ENCODE measurements around the gene RBKS.
A peak's percentile ranks its signal among the peaks of the same experiment; 100 is the strongest.

Gene RBKS

DNA sequence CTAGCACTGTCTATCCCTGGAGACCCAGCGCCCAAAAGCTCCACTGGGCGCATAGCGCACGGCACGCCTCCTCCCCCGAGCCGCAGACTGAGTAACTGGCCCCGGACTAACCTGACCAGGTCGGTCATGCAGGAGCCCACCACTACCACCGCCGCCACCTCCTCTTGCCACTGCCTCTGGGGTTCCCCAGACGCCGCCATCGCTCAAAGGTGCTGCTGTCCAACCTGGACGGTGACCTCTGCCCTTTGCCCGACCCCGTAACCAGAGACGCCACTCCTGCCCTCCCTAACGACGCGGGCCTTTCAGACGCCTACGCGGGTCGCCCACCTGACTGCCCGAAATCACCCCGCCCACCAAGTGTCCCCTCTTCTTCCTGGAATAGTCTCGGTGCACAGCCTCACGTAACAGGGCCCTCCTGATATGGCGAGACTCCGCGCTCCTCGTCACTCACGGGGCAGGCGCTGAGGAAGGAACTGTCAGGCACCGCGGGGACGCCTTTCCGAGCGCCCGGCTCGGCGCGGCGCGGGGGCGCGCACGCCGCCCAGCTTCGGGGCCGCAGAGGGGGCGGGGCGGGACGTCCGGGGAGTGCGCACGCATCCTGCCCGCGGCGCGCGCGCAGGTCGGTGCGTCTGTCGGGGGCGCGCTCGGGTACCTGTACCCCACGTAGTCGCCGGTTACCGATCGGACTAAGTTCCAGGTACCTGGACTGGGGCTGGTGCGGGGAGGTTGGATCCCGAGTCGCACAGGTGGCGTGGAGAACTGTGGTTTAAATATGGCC, at the start of gene RBKS, which contains the start of gene BABAM2:
TSS of gene RBKS (minus strand) at position 242 of the 778 bp plus-strand sequence. CDS start at position 200, 42 bp downstream.
TSS of gene BABAM2 (plus strand) at position 584 of the 778 bp plus-strand sequence. CDS start 3,828 bp downstream, outside the sequence.
- ATAC-seq (peak; percentile 89), DNase-seq (peak; percentile 90 to 94)
- Mint-ChIP-seq H3K27me3 (no peaks in the 10 kb centered on the region), H3K4me1 (peaks cover 65% of the 10 kb centered on the region), H3K4me3 (peak within 1 kb of the TSS; percentile 89 to 96), H3K27ac (peak within 1 kb of the TSS; percentile 99 to 100), H3K9me3 (no peaks in the 10 kb centered on the region)

DNA sequence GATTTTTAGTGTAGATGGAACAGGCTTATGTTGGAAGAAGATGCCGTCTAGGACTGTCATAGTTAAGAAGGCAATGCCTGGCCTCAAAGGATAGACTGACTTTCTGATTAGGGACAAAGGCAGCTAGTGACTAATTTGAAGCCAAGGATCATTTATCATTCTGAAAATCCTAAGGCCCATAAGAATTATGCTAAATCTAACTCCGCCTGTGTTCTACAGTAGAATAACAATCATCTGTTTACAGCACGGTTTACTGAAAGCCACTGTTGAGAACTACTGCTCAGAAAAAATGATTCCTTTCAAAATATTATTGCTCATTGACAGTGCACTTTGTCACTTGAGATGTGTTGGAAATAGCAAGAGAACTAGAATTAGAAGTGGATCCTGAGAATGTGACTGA, 44.8 kb upstream of the RBKS start:
- H3K4me1 Mint-ChIP-seq: peaks cover 19% of the 10 kb centered on the region
- DNase-seq (no peak), ATAC-seq (no peak)
- H3K27me3 Mint-ChIP-seq: no peaks in the 10 kb centered on the region
- no peaks in the 10 kb centered on the region for H3K9me3 Mint-ChIP-seq
- H3K4me3 Mint-ChIP-seq: no peak overlapping the region
- no peak overlapping the region for H3K27ac Mint-ChIP-seq

DNA sequence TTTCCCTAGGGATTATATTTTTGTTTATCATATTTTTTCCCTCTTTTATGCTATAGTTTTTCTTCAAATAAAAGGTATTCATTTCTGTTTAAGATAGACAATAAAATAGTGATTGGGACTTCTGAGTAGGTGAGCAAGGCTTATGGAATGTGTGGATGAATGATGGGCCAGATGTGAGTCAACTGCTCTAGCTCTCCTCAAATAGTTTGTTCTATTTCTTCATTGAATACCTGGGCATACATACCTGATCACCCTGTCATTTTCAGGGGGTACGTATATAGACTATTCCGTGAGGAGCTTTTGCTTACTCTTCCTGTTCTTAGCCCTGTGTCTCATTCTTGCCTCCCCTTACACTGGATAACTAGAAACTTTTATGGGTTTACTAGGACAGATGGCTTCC, 42.2 kb upstream of the RBKS start:
- Mint-ChIP-seq H3K9me3 (no peaks in the 10 kb centered on the region), H3K4me3 (no peak overlapping the region), H3K4me1 (peaks cover 12% of the 10 kb centered on the region), H3K27ac (no peak overlapping the region), H3K27me3 (no peaks in the 10 kb centered on the region)
- no peak for ATAC-seq
- no peak for DNase-seq

DNA sequence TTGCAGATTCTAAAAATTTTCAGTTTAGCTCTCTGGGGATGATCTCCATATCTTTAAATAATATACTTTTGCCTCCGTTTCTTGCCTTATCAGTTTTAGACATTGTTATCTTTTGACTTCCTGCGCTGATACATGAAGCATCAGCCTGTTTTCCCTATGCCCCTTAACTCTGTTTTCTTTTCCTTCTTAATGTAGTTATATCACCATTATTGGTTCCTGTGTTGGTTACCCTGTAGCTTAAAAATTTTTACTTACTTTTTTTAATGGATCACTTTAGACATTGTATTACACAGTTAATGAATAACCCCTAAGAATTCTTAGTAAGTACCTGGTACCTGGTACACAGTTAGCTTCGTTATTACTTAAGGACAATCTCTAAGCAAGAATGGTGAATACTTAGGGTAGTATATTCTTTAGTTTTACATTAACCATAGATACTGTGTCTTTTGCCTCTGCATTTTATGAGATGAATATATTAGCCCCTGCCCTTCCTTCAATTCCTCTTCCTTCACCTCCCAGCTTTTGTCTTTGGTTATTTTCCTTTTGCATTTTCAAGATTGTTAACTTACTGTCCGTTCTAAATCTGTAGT, 41.3 kb upstream of the RBKS start:
- no peak for DNase-seq
- no peaks in the 10 kb centered on the region for H3K27me3 Mint-ChIP-seq
- H3K4me1 Mint-ChIP-seq: peaks cover 10% of the 10 kb centered on the region
- ATAC-seq: no peak
- no peak overlapping the region for H3K27ac Mint-ChIP-seq
- no peak overlapping the region for H3K4me3 Mint-ChIP-seq
- no peaks in the 10 kb centered on the region for H3K9me3 Mint-ChIP-seq

DNA sequence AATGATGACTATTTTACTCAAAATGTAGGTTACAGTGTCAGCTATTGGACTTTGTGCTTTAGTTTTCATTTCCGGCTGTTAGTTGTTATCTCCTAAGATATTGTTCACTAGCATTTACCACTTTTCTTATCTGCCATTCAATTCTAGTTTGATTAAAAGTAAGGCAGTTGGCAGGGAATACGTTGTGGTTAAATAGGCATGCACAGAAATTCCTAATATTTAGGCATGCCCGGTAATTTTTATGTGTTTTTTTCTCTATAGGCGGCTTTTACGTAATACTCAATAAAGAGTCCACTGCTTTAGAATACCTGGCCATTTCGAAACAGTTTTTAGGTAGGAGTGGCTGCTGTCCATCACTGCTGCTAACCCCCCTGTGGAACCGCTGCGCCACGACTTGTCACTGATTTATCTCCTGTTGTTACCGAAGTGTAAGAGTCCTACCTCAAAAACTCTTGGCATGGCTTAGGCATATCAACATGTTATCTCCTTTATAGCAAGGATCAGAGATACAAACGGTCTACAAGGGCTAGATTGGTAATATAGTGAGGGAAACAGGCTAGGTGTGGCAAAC, 39.8 kb upstream of the RBKS start:
- DNase-seq (no peak), ATAC-seq (no peak)
- no peaks in the 10 kb centered on the region for H3K9me3 Mint-ChIP-seq
- H3K4me3 Mint-ChIP-seq: no peak overlapping the region
- H3K27ac Mint-ChIP-seq: no peak overlapping the region
- peaks cover 25% of the 10 kb centered on the region for H3K4me1 Mint-ChIP-seq
- no peaks in the 10 kb centered on the region for H3K27me3 Mint-ChIP-seq

DNA sequence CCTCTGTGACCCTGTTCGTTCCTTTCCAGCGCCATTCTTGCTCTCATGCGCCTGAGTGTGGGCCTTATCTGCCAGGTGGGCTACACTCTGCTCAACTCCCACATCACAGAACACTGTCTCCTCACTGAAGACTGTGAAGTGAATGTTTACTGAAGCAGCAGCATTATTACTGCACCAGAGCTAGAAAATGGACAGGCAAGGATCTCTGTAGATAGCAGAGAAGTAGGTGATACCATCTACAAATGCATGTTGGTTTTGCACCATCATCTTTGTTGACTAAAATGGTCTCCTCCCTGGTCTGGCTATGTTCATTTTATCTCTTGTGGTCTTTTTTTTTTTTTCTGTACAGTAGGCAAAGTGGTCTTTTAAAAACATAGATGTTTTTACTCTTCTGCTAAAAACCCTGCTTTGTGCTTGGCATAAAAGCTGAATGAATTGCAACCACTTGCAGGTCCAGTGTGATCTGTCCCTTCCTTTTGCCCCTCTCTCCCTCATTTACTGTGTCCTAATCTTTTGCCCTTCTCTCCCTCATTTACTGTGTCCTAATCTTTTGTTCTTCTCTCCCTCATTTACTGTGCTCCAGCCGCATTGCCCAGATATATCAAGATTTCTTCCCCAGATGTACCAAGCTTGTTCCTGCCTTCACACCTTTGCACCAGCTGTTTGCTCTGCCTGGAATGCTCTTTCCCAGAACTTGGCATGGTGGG, 35.7 kb upstream of the RBKS start:
- no peak for DNase-seq
- Mint-ChIP-seq H3K9me3 (no peaks in the 10 kb centered on the region), H3K27me3 (no peaks in the 10 kb centered on the region), H3K4me3 (no peak overlapping the region), H3K4me1 (peaks cover 18% of the 10 kb centered on the region), H3K27ac (peak overlapping the region in 1 of 2 donors; percentile 1)
- ATAC-seq: no peak

DNA sequence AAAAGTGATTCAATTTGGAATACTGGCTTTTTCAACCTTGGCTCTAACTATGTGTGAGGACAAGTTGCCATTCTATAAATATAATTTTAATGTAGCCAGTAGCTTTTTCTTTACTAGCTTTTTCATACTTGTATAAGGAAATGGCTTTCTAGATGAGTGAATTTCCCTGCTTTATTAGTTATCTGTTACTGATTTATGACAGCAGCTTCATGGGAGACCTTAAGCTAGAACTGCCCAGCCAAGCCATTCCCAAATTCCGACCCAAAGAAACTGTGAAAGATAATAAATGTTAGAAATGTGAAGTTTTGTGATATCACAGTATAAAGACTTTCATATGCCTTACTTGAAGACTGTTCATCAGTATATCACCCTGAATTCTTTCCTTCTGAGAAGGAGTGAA, 32.7 kb upstream of the RBKS start:
- no peak for ATAC-seq
- Mint-ChIP-seq H3K9me3 (no peaks in the 10 kb centered on the region), H3K4me1 (peaks cover 38% of the 10 kb centered on the region), H3K27me3 (no peaks in the 10 kb centered on the region), H3K4me3 (no peak overlapping the region), H3K27ac (no peak overlapping the region)
- DNase-seq: no peak

DNA sequence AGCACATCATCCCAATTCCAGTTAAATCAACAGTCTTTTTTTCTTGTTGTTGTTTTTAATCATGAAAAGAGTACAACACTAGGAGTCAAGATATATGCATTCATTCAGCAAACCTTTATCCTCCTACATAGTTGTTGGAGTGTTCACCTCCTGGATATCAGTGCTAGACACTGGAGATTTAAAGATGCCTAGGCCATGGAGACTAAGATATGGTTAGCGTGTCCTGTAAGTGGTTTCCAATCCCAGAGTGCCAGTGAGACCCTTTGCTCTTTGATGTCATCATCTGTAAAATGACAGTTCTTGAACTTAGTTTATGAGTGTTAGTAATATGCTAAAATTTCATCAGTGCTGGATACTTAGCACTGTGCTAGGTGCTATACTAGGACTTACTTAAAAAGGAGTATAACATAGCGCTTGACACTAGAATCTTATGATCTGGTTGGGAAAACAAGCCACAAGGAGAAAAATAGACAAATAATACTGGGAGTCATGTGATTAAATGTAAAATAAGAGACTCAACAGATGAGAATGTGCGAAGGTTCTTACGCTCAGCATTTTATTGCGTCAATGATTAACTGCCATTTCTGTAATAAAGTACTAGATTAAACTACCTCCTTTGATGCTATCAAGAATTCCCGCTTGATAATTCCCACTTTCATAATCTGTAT, 31.8 kb upstream of the RBKS start:
- no peak overlapping the region for H3K4me3 Mint-ChIP-seq
- no peak overlapping the region for H3K27ac Mint-ChIP-seq
- no peaks in the 10 kb centered on the region for H3K9me3 Mint-ChIP-seq
- ATAC-seq (no peak), DNase-seq (no peak)
- H3K27me3 Mint-ChIP-seq: no peaks in the 10 kb centered on the region
- peaks cover 38% of the 10 kb centered on the region for H3K4me1 Mint-ChIP-seq

DNA sequence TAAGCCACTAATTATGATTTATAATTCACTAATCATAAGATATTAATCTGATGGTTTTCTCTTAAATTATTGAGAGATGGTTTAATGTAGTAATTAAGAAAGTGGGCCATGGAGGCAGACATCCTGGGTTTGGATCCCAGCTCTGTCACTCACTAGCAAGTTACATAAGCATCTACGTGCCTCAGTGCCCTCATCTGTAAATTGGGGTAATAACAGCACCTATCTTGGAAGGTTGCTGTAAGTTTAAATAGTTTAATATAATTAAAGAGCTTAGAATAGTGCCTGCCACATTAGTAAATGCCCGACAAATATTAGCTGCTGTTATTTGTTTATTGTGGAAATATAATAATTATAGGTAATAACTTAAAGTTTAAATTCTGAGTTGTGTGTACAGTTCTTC, 31.2 kb upstream of the RBKS start:
- H3K27ac Mint-ChIP-seq: no peak overlapping the region
- ATAC-seq: no peak

DNA sequence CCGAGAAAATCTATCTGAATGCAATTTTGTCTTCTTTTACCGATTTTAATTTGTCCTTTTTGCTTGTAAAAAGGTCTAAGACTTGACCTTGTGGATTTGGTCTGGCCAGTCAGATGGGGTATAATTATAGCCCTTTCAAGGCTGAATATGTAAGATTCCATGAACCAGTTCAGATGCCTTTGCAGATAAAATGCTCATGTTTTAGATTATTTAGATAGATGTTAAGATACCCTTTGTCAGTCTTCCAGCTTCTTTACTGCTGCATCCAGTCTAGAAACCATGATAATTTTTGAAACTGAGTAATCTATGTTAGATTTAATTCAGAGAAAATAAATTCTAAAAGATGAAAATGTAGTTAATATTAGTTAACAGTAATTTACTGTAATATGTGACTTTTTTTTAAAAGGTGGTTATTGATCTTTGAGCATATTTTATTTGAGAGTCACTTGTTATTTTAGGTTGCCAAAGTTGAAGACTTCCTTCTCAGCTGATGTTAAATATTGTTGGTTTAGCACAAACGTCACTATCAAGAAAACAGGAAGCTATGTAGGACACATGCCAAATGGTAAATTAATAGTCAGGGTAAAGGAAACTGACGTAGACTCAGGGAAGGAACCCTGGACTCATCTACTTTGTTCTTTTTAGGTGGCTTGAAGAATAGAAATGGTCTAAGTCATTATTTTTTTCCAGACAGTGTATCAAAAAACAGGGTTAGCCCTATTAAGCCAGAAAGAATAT, 30.1 kb upstream of the RBKS start:
- ATAC-seq: no peak
- peaks cover 24% of the 10 kb centered on the region for H3K4me1 Mint-ChIP-seq
- no peak overlapping the region for H3K27ac Mint-ChIP-seq
- no peak for DNase-seq
- H3K4me3 Mint-ChIP-seq: peak overlapping the region; percentile 38 to 46
- H3K27me3 Mint-ChIP-seq: no peaks in the 10 kb centered on the region
- no peaks in the 10 kb centered on the region for H3K9me3 Mint-ChIP-seq

More for the DNA sequence above, 31.2 kb upstream of the RBKS start:
- Mint-ChIP-seq H3K4me1 (peaks cover 35% of the 10 kb centered on the region), H3K27me3 (no peaks in the 10 kb centered on the region), H3K9me3 (no peaks in the 10 kb centered on the region), H3K4me3 (no peak overlapping the region)
- DNase-seq: no peak

DNA sequence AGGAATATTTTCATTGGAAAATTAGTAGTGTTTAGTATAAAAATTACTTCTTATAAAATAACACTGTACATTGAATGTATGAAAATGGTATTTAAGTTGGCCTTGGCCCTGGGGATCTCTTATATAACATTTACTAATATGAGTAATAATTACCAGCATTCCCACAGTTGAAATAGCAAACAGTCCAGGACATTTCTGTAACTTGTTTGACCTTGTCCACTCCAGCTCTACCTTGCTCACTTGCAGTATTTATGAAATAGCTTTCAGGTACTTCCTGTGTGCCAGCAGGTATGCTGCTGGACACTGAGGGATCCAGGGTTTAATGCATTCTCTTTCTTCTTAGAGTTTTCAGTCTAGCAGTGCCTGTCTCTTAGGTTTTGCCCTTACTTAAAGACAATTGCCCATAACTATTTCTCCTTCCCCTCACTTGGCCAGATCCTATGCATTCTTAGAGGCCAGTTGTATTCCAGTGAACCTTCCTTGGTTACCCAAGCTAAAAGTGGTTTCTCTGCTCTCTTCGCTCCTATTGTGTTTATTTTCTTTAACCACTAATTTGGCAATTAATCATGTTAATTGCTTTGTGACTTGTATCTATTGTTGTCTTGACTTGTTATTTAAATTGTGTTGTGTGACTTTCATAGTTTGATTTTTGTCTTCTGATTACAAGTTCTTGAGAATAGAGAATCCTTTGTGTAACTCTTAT, 26.3 kb upstream of the RBKS start:
- no peak for ATAC-seq
- no peaks in the 10 kb centered on the region for H3K9me3 Mint-ChIP-seq
- peaks cover 25% of the 10 kb centered on the region for H3K4me1 Mint-ChIP-seq
- H3K27ac Mint-ChIP-seq: no peak overlapping the region
- H3K4me3 Mint-ChIP-seq: no peak overlapping the region
- no peaks in the 10 kb centered on the region for H3K27me3 Mint-ChIP-seq
- DNase-seq: no peak

DNA sequence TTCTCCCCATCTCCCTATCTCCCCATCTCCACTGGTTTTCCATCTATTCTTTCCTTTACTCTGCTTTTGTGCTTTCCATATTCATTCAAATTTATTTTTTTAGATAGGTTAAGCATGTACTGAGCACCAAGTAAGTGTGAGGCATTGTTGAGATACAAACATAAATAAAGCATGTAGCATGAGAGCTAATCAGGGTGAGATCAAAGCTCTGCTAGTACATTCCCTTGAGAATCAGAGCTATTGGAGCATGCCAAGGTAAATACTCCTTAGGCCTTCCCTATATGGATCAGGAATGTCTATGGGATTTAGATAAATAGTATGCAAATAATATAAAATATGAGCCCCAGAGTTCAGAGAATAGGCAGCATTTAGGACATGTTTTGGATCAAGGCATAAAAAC, 25.7 kb upstream of the RBKS start:
- H3K4me3 Mint-ChIP-seq: no peak overlapping the region

DNA sequence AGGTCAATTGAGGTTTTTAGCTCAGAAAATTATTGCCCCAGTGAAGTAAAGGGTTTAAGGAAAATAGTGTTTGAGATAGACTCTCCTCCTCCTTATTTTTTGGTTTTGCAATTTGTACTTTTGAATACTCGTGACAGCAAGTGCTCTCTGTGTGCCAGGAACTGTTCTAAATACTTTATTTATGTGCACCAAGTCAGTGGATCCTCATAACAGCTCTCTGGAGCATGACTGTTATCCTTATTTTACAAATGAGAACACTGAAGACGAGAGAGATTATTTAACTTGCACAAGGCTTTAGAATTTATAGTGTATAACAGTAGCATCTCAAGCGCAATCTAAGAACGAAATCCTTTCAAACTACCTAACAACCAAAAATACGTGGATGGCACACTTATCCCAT, 25.0 kb upstream of the RBKS start:
- H3K9me3 Mint-ChIP-seq: no peaks in the 10 kb centered on the region

More for the DNA sequence above, 25.7 kb upstream of the RBKS start:
- H3K27ac Mint-ChIP-seq: no peak overlapping the region
- H3K9me3 Mint-ChIP-seq: no peaks in the 10 kb centered on the region
- ATAC-seq (no peak), DNase-seq (no peak)
- H3K27me3 Mint-ChIP-seq: no peaks in the 10 kb centered on the region
- peaks cover 29% of the 10 kb centered on the region for H3K4me1 Mint-ChIP-seq

DNA sequence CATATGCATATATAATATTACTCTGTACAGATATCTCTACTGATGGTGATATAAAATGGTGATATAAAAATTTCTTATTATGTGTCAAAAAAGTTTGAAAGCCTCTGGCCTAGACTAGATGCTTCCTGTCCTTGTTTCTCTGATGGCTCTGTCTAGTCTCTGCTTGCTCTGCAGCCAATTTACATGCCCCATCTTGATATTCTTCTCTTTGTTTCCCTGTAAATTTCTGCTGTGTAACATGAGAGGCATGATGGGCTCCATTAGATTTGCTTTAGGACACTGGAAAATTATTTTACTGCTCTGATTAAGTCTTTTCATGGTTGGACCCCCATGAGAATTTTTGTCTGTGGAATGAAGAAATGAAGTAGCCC, 24.6 kb upstream of the RBKS start:
- H3K27me3 Mint-ChIP-seq: no peaks in the 10 kb centered on the region
- peaks cover 23% of the 10 kb centered on the region for H3K4me1 Mint-ChIP-seq
- no peaks in the 10 kb centered on the region for H3K9me3 Mint-ChIP-seq
- no peak for DNase-seq
- no peak for ATAC-seq
- H3K4me3 Mint-ChIP-seq: no peak overlapping the region
- peak overlapping the region in 1 of 2 donors; percentile 8 for H3K27ac Mint-ChIP-seq

More for the DNA sequence above, 25.0 kb upstream of the RBKS start:
- DNase-seq: no peak
- no peaks in the 10 kb centered on the region for H3K27me3 Mint-ChIP-seq
- no peak for ATAC-seq
- peaks cover 27% of the 10 kb centered on the region for H3K4me1 Mint-ChIP-seq
- H3K4me3 Mint-ChIP-seq: no peak overlapping the region
- H3K27ac Mint-ChIP-seq: no peak overlapping the region

Measured in stimulated activated naive CD8-positive, alpha-beta T cell treated with anti-CD3 and anti-CD28 coated beads, Interleukin-15, amount 100 ng/mL, for 72 hours (primary cell).